GM18507 (cell line): ENCODE data around the gene HP1BP3.
"Not testable (repeated sequence)": the region's sequence is repeated elsewhere in the genome, so short reads cannot be mapped to it uniquely, and the experiment has no call there.

Experiments
- DNase-seq: peaks from one replicate; pipeline ENCODE4 v3.0.0; 2011; ENCODE audit warnings: low read depth; ENCODE audit not compliant: insufficient read length; ENCODE audit errors: extremely low spot score
- FAIRE-seq: peaks from 2 replicates; lab custom pipeline; 2011; peaks lifted over from hg19 to GRCh38; lab: Jason Lieb, UNC

HP1BP3 gene, protein sequence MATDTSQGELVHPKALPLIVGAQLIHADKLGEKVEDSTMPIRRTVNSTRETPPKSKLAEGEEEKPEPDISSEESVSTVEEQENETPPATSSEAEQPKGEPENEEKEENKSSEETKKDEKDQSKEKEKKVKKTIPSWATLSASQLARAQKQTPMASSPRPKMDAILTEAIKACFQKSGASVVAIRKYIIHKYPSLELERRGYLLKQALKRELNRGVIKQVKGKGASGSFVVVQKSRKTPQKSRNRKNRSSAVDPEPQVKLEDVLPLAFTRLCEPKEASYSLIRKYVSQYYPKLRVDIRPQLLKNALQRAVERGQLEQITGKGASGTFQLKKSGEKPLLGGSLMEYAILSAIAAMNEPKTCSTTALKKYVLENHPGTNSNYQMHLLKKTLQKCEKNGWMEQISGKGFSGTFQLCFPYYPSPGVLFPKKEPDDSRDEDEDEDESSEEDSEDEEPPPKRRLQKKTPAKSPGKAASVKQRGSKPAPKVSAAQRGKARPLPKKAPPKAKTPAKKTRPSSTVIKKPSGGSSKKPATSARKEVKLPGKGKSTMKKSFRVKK

DNA sequence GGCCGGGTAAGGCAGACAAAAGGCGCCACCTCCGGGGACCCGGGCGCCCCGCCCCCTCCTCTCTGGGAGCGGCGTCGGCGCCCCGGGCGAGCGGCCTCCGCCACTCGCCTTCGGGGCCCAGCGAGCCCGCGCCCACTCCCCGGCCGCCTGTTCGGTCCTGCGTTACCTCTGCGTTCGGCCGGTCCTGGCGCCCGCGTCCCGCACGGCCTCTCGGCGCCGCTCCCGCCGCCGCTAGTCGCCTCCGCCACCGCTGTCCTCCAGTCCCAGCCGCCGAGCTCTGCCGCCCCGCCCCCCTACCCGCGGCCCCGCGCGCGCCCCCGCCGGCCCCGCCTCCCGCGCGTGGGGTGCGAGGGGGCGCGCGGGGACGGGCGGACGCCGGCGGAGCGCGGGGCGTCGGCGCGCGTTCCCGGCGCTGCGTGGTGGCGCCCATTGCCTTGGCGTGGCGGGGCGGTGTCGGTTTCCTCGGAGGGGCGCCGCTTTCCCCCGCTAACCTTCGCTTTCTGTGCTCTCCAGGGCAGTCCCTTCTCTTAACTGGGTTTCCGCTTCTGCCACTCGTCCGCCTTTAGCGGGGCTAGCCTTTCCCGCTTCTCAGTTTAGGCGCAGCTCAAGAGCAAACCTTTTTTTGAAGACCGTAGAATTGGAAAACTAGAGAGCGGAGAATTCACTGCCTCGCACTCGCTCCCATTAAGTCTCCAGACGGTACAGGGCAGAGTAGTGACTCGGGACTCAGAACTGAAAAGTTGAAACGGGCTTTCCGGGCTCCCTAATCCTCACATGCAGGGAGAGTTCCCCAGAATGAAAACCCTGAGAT is at the start of gene HP1BP3:
Gene HP1BP3, minus strand, starts transcription at position 279 of the 811 bp plus-strand sequence. CDS start 6,867 bp downstream, outside the sequence.
- DNase-seq (peak; percentile 64), FAIRE-seq (peak; percentile 60)

DNA sequence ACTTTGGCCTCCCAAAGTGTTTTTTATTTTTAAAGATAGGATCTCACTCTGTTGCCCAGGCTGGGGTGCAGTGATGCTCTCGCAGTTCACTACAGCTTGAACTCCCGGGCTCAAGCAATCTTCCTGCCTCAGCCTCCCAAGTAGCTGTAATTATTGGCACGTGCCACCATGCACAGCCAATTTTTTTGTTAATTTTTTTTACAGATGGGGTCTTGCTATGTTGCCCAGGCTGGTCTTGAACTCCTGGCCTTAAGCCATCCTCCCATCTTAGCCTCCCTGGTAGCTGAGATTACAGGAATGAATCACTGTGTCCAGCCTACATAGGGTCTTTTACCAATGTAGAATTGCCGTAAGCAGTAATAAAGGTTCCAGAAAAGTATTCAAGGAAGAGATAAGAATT is 49.1 kb upstream of the HP1BP3 start:
- DNase-seq (no peak), FAIRE-seq (no peak)

DNA sequence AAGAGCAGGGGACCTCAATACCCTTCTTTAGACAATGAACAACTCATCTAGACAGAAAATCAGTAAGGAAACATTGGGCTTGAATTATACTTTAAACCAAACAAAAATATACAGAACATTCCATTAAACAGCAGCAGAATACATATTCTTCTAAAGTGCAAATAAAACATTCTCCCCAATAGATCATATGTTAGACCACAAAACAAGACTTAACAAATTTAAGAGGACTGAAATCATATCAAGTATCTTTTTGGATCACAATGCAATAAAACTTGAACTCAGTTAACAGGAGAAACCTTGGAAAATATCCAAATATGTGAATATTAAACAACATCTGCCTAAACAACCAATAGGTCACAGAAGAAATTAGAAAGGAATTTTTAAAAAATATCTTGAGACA is 47.7 kb upstream of the HP1BP3 start:
- no peak for DNase-seq
- no peak for FAIRE-seq

DNA sequence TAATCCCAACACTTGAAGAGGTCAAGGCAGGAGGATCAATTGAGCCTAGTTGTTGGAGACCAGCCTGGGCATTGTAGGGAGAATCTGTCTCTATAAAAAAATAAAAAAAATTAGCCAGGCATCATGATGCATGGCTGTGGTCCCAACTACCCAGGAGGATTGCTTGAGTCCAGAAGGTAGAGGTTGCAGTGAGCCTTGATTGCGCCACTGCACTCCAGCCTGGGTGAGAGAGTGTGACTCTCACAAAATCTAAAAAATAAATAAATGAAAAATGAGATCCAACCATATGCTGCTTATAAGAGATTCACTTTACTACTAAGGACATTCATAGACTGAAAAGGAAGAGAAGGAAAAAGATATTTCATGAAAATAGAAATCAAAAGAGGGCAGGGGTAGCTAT is 47.1 kb upstream of the HP1BP3 start:
- DNase-seq (no peak), FAIRE-seq (no peak)

DNA sequence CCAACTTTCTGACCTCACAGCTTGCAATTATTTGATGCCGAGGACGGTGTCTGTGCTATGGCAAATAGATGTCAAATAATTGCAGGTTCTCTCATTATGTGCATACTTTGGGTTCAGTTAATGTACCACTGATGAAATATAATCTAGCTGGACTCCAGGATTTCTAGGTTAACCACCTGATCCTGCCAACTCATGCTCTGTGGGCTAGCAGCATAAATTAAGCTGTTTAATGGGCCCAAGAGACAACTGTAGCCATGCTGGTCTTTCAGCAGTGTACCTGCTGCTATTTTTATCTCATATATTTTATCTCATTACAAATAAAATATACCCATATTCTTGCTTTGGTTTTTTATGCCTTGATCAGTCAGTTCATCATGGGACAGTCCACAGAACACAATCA is 43.3 kb upstream of the HP1BP3 start:
- no peak for FAIRE-seq
- DNase-seq: no peak

DNA sequence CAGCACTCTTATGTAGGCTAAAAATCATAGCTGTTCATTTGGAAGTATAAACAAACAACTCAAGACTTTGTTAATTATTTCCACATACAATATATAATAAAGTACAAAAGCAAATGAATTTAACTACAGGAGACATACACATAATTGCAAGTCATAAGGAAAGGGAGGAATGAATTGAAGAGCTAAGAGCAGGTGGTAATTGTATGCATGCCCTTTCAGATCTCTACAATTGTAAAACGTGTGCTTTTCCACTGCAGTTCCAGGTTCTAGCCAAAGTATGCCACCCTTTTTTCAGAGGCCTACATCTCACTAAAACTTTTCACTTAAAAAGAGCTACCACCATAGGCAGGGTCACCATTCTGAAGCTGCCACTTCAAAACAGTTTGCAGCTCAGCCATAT is 42.8 kb upstream of the HP1BP3 start:
- DNase-seq (no peak), FAIRE-seq (no peak)

DNA sequence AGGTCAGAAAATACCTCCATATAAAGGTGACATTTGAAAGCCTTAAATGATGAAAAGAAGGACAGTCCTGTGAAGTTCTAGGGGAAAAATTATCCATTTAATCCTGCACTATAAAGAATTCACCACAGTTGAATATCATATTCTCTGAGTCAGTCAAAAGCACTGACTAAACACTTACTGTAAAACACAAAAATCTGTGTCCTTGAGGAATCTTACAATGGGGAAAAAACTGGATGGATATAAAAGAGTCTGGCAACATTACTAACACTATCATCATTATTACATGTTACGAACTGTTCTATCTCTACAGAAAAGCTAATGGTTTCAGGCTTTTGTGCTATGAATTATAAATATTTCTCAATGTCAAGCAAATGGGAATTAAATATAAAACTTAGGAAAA is 42.4 kb upstream of the HP1BP3 start:
- DNase-seq: no peak
- FAIRE-seq: no peak

DNA sequence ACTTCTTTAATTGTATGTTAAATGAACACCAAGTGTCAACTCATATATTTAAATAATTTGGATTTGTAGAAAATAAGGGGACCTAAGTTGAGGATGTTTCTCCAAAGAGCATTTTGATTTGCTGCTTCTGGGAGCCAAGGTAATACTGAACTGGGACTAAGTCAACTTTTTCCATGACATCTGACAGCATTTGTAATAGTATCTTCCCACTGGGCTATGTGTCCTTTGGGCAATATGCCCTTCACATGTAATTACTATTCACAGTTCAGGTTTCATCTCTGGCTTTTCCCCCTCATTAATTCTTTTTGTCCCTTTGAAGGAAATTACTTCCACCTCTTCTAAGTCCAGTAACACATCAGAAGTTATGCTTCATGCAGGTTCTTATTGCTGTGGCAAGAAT is 36.7 kb upstream of the HP1BP3 start:
- DNase-seq (no peak), FAIRE-seq (no peak)

DNA sequence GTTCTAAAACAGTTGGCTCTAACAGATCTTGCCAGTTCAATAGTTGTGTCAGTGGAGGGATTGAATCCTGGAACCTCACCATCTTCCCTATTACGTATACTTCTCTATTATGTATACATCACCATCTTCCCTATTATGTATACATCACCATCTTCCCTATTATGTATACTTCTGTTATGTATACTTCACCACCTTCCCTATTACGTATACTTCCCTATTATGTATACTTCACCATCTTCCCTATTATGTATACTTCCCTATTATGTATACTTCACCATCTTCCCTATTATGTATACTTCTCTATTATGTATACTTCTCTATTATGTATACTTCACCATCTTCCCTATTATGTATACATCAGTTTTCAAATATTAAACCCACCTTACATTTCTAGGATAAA is 34.4 kb upstream of the HP1BP3 start:
- no peak for DNase-seq
- no peak for FAIRE-seq

DNA sequence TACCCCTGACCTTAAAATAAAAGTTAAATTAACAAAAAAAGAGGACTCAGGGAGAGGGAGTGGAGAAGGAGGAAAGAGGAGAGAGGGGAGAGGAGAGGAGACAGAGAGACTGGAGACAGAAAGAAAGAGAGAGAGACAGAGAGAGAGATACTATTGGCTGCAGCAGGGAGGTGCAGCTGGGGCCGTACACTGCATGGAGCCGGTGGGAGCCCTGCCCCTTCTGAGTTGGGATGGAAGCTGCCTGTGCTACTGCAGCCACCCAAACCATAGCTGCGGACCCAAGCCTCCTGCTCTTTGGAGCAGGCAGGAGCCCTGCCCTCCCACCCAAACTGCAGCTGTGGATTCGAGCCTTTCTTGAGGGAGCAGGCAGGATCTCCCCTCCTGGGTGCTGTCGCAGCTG is 32.7 kb upstream of the HP1BP3 start:
- DNase-seq (no peak), FAIRE-seq (no peak)

DNA sequence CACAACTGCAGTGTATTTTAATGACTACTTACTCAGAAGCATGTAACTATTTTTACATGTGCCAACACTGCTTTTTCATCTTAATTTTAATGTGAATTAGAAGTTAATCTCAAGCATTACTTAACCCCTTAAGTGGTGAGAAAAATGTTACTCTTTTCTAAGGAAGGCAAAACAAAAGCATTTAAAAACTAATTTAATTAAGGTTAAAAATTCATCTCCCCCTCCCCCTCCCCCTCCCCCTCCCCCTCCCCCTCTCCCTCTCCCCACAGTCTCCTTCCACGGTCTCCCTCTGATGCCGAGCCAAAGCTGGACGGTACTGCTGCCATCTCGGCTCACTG is 27.4 kb upstream of the HP1BP3 start:
- DNase-seq (no peak), FAIRE-seq (no peak)

DNA sequence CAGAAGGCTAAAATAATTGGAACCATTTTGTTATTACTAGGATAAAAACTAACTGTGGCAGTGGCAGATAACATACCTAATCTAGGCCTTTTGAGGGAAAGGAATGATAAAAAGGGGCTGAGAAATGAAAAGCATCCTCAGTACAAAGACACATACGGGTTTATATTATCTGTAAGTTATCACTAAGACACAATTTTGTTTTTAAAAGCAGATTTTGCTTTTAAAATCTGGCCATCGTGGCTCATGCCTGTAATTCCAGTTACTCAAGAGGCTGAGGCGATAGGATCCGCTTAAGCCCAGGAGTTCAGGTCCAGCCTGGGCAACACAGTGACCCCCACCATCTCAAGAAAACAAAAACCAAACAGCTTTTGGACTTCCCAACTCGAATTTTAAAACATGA is 24.8 kb upstream of the HP1BP3 start:
- no peak for FAIRE-seq
- DNase-seq: no peak

DNA sequence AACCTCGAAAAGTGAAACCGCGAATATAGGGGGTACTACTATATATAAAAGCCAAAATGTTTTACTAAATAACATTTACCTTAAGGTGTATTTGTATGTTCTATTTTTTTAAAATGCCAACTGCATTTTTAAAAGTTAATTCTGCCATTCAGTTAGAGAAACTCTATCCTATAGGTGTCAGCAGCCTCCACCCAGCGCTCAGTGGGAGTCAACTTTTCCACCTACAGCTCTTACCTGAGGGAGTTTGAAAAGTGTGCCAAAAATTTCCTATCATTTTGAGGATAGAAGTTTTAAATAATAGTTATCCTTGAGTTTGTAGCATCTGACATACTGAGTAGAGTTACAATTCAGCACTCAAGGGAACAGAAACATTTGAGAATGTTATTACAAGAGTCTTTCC is 6.1 kb upstream of the HP1BP3 start:
- FAIRE-seq (no peak), DNase-seq (no peak)

DNA sequence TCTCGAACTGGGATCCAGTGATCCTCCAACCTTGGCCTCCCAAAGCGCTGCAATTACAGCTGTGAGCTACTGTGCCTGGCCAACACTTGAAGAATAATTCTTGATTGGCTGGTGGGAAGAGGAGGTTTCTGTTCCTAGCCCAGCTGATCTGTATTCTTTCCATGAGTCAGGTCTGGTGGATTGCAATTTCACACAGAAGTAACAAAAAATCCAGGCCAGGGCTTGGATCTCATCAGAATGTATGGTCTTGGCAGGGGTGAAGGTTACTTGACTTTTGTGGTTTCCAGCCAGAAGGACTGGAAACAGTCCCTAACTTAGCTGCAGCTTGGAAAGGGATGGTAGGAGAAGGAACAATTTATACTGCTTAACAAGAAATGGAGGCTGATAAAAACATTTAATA is 5.1 kb upstream of the HP1BP3 start:
- DNase-seq (no peak), FAIRE-seq (no peak)

DNA sequence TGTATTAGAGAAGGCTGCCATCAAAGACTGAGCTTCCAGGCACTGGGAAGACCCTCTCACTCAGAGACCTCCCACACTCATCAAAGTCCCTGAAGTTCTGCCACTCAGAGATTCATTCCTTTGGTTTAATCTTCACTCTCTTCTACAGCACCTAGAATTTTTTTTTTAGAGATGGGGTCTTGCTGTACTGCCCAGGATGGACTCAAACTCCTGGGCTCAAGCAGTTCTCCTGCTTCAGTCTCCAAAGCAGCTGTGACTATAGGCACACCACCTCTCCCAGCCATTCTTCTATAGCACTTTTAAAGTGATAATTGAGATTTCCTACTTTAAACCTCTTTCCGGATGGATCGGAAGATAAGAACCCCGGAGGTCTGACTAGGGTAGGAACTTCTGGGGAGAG is 3.7 kb upstream of the HP1BP3 start:
- FAIRE-seq: no peak
- DNase-seq: no peak

DNA sequence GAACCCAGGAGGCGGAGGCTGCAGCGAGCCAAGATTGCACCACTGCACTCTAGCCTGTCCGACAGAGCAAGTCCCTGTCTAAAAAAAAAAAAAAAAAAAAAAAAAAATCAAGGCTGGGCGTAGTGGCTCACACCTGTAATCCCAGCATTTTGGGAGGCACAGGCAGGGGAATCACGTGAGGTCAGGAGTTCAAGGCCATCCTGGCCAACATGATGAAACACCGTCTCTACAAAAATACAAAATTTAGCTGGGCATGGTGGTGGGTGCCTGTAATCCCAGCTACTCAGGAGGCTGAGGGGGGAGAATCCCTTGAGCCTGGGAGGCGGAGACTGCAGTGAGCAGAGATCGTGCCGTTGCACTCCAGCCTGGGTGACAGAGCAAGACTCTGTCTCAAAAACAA is 2.5 kb upstream of the HP1BP3 start:
- DNase-seq, FAIRE-seq: not testable (repeated sequence)

DNA sequence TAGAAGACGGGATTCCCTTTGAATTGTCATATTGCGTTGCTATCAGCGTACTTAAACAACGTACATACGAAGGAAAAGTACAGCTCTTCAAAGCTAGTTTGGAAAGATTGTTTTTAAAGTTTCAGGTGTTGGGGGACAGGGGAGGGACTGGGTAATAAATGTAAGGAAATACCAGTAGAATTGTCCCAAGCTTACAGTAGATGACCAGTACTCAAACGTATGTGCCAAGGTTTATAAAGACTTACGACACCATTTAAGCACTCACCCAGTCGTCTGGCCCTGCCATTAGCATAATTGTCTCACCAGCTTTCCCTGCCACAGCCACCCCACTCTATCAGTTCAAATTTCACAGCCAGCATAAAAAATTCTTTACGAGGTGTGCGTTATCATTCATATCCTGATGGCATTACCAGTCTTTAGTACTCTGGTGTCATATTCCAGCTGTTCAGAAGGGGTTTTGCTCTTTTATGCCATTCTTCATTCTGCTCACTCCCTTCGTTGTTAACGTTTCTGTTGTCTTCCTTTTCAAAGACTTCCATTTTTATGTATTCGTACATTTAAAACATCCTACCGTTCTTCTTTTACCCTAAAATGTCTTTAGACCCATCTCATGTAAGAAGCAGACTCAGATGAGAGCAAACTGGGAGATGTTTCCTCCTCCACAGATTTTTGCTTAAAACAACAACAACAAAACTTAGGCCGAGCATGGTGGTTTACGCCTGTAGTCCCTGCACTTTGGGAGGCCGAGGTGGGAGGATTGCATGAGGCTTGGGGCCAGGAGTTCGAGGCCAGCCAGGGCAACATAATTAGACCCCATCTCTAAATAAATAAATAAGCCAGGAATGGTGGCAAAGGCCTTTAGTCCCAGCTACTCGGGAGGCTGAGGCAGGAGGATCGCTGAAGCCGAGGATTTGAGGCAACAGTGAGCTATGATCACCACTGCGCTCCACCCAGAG is 1.0 kb upstream of the HP1BP3 start:
- DNase-seq: no peak
- FAIRE-seq: no peak

DNA sequence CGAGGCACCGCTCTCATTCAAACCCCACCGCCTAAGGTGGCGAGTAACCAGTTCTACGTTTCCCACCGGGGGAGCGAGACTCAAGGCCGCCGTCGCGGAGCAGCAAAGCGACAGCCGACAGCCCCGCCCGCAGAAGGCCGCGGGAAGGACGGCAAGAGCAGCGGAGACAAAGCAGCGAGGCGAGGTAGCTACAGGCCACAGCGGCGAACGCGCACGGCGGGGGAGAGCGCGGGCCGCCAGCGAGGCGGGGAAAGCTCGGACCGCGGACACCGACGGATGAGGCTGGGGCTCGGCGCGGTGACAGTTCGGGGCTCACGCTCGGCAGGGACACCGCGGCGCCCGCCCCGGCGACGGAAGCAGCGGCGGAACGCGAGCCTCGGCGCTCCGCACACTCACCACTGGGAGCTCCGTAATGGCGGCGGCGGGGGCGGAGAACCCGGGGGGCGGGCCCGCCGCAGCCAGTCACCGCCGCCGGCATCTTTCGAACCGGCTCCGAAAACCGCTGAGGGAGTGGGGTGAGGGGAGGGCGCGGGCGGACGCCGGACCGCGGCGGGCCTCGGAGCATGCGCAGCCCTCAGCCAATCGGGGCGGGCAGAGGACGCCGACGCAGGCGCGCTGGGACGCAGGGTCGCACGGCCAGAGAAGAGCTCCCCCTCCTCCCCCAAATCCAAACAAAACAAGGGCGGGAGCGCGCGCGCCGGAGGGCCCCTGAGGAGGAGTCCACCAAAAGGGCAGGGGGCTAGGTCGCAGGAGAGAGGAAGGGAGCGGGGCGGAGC is 666 bp downstream of the HP1BP3 start:
- peak; percentile 83 for FAIRE-seq
- peak; percentile 93 for DNase-seq

DNA sequence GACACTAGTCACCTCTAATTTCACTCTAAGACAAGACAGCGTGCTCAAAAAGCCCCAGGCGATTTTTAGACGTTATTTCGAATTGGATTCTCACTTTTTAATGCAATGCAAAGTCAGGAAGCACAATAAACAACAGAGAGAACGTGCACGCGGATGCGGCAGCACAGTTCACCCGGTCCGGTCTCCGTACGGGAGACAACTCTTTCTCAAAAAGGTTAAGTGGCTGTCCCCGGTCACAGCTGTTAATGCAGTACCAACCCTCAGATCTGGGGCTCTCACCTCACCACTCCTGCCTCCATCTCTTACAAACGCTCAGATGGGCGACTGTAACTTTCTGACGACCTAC is 1.2 kb downstream of the HP1BP3 start:
- no peak for FAIRE-seq
- DNase-seq: no peak
